ENCODE measurements around the gene MSN.
"Not testable (repeated sequence)": the region's sequence is repeated elsewhere in the genome, so short reads cannot be mapped to it uniquely, and the experiment has no call there.

GRCh38 chrX:65657009-65657441 is 10.4 kb upstream of the MSN start:
- TF ChIP-seq POLR2AphosphoS5 (IDR thresholded peaks at IDR 0.05); EP300 (conservative IDR thresholded peaks at IDR 0.05; ENCODE audit: poor library complexity, severe bottlenecking): not testable (repeated sequence)
- TF ChIP-seq, protein P1, sequence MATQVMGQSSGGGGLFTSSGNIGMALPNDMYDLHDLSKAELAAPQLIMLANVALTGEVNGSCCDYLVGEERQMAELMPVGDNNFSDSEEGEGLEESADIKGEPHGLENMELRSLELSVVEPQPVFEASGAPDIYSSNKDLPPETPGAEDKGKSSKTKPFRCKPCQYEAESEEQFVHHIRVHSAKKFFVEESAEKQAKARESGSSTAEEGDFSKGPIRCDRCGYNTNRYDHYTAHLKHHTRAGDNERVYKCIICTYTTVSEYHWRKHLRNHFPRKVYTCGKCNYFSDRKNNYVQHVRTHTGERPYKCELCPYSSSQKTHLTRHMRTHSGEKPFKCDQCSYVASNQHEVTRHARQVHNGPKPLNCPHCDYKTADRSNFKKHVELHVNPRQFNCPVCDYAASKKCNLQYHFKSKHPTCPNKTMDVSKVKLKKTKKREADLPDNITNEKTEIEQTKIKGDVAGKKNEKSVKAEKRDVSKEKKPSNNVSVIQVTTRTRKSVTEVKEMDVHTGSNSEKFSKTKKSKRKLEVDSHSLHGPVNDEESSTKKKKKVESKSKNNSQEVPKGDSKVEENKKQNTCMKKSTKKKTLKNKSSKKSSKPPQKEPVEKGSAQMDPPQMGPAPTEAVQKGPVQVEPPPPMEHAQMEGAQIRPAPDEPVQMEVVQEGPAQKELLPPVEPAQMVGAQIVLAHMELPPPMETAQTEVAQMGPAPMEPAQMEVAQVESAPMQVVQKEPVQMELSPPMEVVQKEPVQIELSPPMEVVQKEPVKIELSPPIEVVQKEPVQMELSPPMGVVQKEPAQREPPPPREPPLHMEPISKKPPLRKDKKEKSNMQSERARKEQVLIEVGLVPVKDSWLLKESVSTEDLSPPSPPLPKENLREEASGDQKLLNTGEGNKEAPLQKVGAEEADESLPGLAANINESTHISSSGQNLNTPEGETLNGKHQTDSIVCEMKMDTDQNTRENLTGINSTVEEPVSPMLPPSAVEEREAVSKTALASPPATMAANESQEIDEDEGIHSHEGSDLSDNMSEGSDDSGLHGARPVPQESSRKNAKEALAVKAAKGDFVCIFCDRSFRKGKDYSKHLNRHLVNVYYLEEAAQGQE (IDR thresholded peaks at IDR 0.05; ENCODE audit: borderline replicate concordance): not testable (repeated sequence)
